IPS-NIHi11 (cell line): ENCODE results near the gene REC114.

Experiments used
- DNase-seq: peaks from one replicate; pipeline ENCODE4 v3.0.0; 2012; ENCODE audit warnings: mixed read lengths, low spot score

The REC114 gene

DNA sequence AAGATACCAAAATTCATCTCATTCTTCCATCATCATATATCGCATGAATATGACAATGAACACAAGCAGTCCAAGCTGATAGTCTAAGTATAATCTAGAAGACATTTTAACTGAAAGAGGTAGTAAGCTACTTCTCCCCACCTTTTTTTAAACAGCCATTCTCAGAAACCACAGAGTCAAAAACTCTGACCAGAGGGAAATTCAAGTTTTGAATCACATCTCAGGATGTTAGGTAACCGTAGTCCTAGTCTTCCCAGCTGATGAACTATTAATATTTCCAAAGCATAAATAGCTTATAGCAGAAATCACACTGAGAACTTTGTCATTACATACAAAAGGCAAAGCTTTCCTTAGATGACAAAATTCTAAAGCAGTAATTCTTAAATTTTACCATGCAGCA is 164.4 kb downstream of the REC114 start:
- DNase-seq, result no peak

DNA sequence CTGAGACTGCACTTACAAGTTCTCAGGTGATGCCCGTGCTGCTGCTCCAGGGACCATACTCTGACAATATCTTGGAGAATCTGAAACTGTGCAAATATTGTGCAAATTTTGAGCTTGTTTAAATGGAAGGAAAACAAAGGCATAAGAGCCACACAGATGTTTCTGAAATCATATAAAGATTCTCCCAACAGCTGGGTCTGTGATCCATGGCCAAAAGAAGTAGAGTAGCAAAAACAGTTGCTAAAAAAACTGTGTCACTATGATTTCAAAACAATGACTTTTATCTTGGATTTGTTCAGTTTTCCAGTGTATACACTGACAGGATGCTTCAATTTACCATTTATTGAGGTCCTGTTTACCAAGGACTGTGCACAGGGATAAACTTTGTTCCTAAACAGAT is 164.9 kb downstream of the REC114 start:
- no peak for DNase-seq

DNA sequence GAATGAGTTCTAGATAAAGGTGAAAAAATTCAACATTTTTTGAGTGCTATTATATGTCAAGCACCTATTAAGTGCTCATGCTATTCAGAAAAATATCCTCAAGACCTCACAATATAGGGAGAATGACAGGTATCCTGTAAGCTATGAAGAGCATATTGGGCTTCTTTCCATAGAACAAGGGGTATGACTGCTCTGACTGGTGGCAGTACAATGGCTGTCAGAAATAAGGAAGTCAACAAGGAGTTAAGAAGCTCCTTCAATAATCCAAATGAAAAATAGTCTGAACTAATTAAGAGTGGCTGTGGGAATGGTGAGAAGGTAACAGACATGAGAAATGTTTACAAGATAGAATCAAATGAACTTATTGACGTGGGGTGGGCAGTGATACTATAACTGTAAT is 165.5 kb downstream of the REC114 start:
- no peak for DNase-seq

DNA sequence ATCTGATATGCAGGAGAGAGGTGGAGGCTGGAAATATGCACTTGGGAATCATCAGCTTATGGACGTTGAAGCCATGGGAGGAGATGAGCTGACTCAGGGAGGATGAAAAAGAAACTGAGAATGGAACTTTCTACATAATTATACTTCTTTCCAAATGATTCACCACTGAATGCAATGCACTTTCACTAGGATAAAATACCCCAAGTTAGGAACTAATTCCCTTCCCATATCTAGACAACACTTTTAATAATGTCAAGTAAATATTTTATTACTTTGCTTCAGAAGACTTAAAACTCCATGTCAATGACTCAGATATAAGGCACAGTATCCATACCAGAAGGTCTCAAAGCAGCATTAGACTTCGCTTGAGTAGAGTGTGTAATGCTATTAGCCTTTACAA is 166.0 kb downstream of the REC114 start:
- DNase-seq, result no peak
